PFSK-1 (cell line): Measurements from ENCODE around the gene PASK.

ENCODE experiments used
- FOXP2 ChIP-seq: optimal IDR thresholded peaks from 2 replicates; pipeline ENCODE3; 2011; ENCODE audit warnings: borderline replicate concordance, control low read depth, inconsistent platforms; ENCODE audit not compliant: insufficient read depth; ENCODE audit errors: extremely low read length, extremely low read depth
- POLR2AphosphoS5 ChIP-seq: IDR thresholded peaks from 2 replicates; pipeline ENCODE4 v1.6.1; 2012; ENCODE audit warnings: low read depth, mild to moderate bottlenecking, control low read depth, low read length, moderate library complexity
- SIN3A ChIP-seq: IDR thresholded peaks from 2 replicates; pipeline ENCODE4 v1.6.1; 2012; ENCODE audit warnings: mild to moderate bottlenecking, low read length, moderate library complexity, borderline replicate concordance; ENCODE audit not compliant: insufficient read depth
- TAF1 ChIP-seq: IDR thresholded peaks from 2 replicates; pipeline ENCODE4 v1.6.1; 2012; ENCODE audit warnings: low read length, control low read depth, borderline replicate concordance; ENCODE audit not compliant: insufficient read depth
- TF ChIP-seq, protein P1 (sequence below), 2 experiments: IDR thresholded peaks; 2 replicates each; pipeline versions ENCODE4 v1.6.1 to v1.8.0; 2011 to 2012; ENCODE audit warnings: low read depth in 2 of 2, low read length in 2 of 2, control low read depth in 1 of 2, inconsistent platforms in 1 of 2, mild to moderate bottlenecking in 1 of 2, moderate library complexity in 1 of 2; ENCODE audit not compliant: insufficient read depth in 1 of 2

Gene PASK

DNA sequence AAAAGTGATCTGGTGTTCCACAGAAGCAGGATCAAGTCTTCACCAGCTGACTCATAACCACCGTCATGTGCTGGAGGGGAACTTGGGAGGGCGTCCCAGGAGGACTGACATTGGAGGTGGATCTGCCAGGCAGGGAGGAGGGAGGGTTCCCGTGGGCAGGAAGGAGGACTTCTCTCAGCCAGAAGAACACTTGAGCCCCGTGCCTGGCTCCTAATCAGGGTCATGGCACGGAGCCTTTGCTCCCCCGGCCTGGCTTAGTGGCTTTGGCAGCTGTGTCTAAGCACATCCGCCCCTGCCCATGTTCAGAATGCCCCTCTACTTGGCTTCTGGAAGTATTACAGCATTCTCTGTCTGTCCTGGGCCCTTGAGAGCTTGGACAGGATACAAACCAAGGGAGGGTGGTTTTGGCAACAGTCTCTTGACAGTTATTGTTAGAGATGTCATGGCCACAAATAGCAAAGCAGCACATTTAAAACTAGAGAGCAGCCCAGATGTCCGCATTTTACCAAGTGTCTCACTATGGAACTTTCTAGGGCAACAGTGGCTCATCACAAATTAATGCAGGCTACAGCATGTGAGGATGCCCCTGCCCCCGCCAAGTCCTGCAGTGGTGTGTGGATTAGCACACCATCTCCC lies 12.5 kb upstream of the PASK start:
- TF ChIP-seq SIN3A = no peak
- TF ChIP-seq, protein P1, sequence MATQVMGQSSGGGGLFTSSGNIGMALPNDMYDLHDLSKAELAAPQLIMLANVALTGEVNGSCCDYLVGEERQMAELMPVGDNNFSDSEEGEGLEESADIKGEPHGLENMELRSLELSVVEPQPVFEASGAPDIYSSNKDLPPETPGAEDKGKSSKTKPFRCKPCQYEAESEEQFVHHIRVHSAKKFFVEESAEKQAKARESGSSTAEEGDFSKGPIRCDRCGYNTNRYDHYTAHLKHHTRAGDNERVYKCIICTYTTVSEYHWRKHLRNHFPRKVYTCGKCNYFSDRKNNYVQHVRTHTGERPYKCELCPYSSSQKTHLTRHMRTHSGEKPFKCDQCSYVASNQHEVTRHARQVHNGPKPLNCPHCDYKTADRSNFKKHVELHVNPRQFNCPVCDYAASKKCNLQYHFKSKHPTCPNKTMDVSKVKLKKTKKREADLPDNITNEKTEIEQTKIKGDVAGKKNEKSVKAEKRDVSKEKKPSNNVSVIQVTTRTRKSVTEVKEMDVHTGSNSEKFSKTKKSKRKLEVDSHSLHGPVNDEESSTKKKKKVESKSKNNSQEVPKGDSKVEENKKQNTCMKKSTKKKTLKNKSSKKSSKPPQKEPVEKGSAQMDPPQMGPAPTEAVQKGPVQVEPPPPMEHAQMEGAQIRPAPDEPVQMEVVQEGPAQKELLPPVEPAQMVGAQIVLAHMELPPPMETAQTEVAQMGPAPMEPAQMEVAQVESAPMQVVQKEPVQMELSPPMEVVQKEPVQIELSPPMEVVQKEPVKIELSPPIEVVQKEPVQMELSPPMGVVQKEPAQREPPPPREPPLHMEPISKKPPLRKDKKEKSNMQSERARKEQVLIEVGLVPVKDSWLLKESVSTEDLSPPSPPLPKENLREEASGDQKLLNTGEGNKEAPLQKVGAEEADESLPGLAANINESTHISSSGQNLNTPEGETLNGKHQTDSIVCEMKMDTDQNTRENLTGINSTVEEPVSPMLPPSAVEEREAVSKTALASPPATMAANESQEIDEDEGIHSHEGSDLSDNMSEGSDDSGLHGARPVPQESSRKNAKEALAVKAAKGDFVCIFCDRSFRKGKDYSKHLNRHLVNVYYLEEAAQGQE (IDR thresholded peaks at IDR 0.05; ENCODE audit: insufficient read depth in 1 of 2, low read depth in 2 of 2, low read length in 2 of 2) = no peak
- no peak for TF ChIP-seq POLR2AphosphoS5
- TF ChIP-seq TAF1 = no peak
- TF ChIP-seq FOXP2 = no peak

DNA sequence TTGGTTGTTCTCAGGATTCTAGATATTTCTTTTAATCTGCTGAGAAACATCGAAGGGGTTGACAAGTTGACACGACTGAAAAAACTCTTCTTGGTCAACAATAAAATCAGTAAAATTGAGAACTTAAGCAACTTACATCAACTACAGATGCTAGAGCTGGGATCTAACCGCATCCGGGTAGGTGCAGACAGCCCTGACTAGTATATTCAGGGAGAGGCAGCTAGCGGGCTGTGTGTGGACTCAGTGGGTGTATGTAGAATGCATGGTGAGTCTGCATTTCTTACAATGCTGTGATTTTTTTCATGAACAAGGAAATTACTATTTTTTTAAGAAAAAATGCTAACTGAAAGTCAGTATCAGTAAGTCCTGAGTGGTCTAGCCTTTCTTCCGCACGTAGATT lies 11.0 kb upstream of the PASK start:
- TF ChIP-seq TAF1 (no peak), POLR2AphosphoS5 (no peak), SIN3A (no peak), FOXP2 (no peak)
- TF ChIP-seq, protein P1 (IDR thresholded peaks at IDR 0.05; ENCODE audit: insufficient read depth in 1 of 2, low read depth in 2 of 2, low read length in 2 of 2) = no peak

DNA sequence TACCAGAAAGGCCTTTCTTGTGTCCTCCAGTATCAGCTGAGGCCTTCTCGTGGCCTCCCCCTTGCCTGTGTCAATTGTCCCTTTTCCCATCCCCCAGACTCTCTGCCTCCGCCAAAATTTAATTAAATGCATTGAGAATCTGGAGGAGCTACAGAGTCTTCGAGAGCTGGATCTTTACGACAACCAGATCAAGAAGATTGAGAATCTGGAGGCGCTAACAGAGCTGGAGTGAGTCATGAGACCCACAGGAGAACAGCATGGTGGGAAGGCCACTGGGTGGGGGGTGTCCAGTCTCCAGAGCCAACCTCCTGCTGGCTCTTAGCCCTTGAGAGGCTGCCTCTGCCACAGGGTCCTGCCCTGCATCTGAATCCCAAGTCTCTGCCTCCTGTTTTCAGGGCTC lies 9.8 kb upstream of the PASK start:
- no peak for TF ChIP-seq POLR2AphosphoS5
- TF ChIP-seq FOXP2 = no peak
- TF ChIP-seq TAF1 = no peak
- no peak for TF ChIP-seq SIN3A
- TF ChIP-seq, protein P1 (IDR thresholded peaks at IDR 0.05; ENCODE audit: insufficient read depth in 1 of 2, low read depth in 2 of 2, low read length in 2 of 2) = no peak

DNA sequence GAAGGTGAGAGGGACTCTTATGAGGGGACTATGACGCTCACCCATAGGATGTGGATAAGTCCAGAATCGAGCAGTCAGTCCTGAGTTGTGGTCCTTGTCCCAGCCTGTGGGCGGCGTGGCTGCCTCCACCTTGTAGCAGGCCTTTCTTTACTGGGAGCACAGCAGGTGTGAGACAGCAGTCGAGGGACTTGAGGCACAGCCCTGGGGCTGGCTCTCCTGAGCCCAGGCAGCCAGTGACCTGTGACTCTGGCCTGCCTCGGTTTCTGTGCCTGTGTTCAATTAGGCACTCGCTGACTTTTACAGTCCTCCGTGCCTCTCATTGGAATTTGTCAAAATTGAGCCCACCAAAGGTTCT lies 9.3 kb upstream of the PASK start:
- TF ChIP-seq, protein P1 (IDR thresholded peaks at IDR 0.05; ENCODE audit: insufficient read depth in 1 of 2, low read depth in 2 of 2, low read length in 2 of 2) = no peak
- TF ChIP-seq FOXP2 (no peak), TAF1 (no peak), SIN3A (no peak), POLR2AphosphoS5 (no peak)

DNA sequence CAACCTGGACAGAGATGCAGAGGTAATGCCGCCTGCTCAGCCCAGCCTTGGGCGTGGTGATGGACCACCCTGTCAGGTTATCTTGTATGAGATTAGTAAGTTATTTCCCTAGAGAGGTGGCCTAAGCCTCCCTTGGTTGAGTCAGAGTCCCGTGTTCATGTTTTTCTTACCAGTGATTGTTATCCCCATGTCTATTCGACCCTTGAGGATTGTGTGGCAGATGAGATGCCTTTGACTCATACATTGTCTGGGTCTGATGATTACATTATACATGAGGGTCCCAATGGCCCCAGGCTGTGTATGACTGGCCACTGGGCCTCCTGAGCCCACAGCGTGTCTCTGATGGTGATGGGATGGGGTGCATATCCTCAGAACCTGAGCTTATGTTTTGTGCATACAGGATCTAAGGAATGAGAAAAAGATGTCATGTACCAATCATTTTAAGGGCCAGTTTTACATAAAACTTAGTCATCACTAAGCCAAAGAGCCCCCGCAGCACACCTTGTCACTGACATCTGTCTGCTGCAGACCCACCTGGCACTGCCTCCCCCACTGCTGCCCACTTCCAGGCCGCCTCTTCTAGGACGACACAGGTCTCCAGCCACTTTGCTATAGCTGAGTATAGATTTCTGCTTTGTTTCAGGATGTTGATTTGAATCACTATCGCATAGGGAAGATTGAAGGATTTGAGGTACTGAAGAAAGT lies 8.7 kb upstream of the PASK start:
- TF ChIP-seq FOXP2 (no peak), SIN3A (no peak), TAF1 (no peak), POLR2AphosphoS5 (no peak)
- TF ChIP-seq, protein P1 (IDR thresholded peaks at IDR 0.05; ENCODE audit: insufficient read depth in 1 of 2, low read depth in 2 of 2, low read length in 2 of 2) = no peak
